Measurements from ENCODE around the gene PRTG.
"Not testable (repeated sequence)": the region's sequence is repeated elsewhere in the genome, so short reads cannot be mapped to it uniquely, and the experiment has no call there.

PRTG gene

GRCh38 chr15:55700876-55701275 is 42.1 kb downstream of the PRTG start:
- no peak for DNase-seq (ENCODE audit: low read depth in 2 of 2)

DNA sequence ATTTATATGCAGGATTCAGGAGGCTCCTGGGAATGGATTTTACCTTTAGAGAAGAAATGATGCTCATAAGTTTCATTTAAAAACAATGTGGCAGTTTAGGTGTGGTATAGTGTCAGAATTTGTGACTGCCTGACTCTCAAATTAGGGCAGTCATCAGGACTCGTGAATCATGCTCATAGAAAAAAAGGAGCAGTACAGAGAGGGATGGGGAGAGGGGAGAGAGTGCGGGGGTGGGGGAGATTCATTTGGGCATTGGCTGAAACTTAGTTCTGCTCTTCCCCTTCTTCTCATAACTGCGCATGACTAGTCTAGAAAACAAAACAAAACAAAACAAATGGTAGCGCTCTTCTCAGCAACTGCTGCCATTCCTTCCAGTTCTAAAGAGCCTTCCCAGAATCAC is 44.3 kb downstream of the PRTG start:
- no peak for DNase-seq (ENCODE audit: low read depth in 2 of 2)

DNA sequence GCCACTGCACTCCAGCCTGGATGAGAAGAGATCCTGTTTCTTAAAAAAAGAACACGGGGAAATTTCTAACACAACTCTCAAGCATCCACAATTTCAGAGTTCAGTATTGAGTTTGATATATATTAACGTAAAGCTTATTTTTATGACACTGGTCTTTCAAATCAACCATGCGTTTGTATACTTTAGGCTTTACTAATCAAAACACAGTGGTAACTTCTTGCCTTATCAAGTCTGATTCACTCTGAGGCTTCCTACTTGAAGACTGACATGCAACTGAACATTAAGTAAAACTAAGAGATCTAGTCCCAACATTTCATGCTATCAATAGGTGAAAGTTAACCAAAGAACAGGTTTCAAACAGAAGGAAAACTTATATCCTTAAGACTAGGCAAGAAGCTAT is 46.7 kb downstream of the PRTG start:
- no peak for DNase-seq (ENCODE audit: low read depth in 2 of 2)

DNA sequence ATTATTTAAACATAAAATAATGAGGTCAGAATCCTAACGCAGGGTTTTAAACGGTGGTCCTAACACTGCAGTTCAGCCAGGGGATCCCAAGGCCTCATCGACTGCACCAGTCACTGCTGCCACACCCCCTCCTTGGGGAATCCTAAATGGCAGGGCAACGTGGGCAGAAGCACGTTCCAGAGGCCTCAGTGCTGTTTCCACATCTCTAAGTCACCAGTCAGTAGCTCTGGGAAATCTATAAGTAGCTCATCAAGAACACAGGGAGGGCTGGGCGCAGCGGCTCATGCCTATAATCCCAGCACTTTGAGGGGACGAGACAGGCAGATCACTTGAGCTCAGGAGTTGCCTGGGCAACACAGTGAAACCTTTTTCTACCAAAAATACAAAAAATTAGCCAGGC is 47.5 kb downstream of the PRTG start:
- no peak for DNase-seq (ENCODE audit: low read depth in 2 of 2)

- DNase-seq (ENCODE audit: low read depth in 2 of 2) = no peak
Measured at GRCh38 chr15:55694652-55695150, 48.3 kb downstream of the PRTG start.

DNA sequence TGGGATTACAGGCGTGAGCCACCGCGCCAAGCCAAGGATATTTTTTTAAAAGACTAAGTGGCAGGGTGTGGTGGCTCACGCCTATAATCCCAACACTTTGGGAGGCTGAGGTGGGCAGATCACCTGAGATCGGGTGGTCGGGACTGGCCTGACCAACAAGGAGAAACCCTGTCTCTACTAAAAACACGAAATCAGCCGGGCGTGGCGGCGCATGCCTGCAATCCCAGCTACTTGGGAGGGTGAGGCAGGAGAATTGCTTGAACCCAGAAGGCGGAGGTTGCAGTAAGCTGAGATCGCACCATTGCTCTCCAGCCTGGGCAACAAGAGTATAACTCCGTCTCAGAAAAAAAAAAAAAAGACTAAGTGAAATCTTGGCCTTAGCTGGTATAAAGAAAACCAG is 49.8 kb downstream of the PRTG start:
- DNase-seq (ENCODE audit: low read depth in 2 of 2) = not testable (repeated sequence)

DNA sequence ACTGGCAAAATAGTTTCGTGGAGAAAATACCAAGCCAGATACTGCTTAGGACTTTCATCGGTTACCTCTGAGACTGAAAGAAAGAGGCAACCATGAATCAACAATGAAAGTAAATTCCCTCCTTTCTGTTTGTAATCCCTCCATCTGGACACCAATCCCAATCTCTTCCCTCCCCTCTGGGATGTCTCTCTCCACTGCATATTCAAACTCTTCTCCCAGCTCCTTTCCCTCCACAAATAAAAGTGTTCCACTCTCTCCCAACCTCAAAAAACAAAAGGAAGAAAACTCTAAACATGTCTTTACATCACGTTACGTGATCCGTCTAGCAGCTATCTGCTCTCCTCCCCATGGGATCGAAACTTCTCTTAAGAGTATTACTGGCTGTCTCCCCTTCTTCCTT is 55.2 kb downstream of the PRTG start:
- no peak for DNase-seq (ENCODE audit: low read depth in 2 of 2)

GRCh38 chr15:55685286-55685685 is 57.7 kb downstream of the PRTG start:
- no peak for DNase-seq (ENCODE audit: low read depth in 2 of 2)

GRCh38 chr15:55683376-55683775 is 59.6 kb downstream of the PRTG start:
- DNase-seq (ENCODE audit: low read depth in 2 of 2) = no peak

DNA sequence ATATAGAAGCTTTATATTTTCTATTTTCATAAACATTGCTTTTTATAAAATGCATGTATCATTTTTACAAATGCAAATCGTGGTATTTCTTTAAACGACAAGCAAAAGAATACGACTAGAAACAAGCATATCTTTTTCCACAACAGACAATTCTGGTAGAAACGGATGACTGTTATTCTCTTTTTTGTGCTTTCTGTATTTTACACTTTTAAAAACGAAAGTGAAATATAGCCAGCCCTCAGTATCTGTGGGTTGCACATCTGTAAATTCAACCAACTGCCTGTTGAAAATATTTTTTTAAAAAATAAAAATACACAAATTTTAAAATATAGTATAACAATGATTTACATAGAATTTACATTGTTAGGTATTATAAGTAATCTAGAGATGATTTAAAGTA is 61.3 kb downstream of the PRTG start:
- no peak for DNase-seq (ENCODE audit: low read depth in 2 of 2)

DNA sequence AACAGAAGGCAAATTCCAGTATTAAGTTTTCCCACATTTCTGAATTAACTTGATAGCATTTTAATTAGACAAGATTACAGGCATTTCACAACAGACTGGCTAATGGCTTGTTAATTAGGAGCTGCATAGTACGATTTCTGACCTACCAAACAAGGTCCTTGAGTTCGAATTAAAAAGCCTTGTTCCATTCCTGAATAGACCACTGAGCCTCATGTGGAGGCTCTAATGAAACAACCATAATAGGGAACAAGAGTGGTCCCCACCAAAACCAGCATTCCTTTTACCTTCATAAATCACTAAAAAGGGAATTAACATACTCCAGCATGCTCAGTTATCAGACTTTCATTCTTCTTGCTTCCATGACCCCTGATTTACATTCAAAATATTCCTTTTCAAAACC is 66.4 kb downstream of the PRTG start:
- no peak for DNase-seq (ENCODE audit: low read depth in 2 of 2)

- DNase-seq (ENCODE audit: low read depth in 2 of 2) = no peak
Measured at GRCh38 chr15:55673287-55673686, 69.7 kb downstream of the PRTG start.

DNA sequence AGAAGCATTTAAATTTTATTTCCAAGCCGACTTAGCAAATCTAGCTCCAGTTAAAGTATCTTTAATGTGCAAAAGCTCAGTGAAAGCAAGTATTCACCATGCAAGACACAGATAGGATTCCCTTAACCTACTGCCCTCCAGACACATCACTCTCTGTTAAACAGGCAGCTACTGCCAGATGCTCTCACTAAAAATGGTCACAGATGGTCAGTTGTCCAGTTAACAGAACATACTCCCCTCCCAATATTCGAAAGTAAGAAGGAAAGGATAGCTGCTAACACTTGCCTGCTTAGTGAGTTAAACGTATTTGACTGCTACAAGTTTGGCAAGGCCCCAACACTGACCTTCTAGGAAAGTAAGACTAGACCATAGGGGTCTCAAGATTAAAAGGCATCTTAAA is 73.7 kb downstream of the PRTG start:
- no peak for DNase-seq (ENCODE audit: low read depth in 2 of 2)

DNA sequence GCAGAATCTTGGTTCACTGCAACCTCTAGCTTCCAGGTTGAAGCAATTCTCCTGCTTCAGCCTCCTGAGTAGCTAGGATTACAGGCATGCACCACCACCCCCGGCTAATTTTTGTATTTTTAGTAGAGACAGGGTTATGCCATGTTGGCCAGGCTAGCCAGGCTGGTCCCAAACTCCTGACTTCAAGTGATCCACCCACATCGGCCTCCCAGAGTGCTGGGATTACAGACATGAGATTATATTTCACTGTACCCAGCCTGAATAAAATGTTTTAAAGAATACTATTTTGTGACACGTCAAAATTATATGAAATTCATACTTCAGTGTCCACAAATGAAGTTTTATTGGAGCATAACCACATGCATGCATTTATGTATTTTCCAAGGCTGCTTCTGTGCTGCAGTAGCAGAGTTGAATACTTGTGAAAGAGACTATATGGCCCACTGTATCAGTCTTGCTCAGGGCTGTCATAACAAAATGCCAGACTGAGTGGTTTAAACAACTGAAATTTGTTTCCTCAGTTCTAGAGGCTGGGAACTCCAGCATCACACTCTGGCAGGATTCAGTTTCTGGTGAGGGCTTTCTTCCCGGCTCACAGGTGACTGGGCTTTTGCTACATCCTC is 77.2 kb downstream of the PRTG start:
- DNase-seq (ENCODE audit: low read depth in 2 of 2) = no peak

DNA sequence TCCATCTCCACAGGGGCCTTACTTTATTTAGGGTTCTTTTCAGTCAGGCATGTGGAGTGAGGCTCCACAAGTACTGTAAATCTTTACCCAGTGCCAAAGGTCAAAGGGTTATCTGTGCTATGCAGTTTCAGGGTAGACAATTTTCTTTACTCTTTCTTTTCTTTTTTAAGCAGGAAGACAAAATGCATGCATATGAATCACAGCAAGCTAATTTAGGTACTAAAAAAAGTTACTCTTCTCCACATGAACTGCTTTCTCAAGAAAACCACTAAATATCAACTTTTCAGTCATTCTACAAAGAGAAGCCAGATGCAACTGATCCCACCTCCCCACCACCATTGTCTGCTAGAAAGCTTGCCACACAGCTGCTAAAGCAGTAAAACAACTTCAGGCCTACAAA is 81.5 kb downstream of the PRTG start:
- DNase-seq (ENCODE audit: low read depth in 2 of 2) = no peak

GRCh38 chr15:55660153-55660552 is 82.8 kb downstream of the PRTG start:
- no peak for DNase-seq (ENCODE audit: low read depth in 2 of 2)

- DNase-seq (ENCODE audit: low read depth in 2 of 2) = no peak
Measured at GRCh38 chr15:55659481-55659880, 83.5 kb downstream of the PRTG start.

DNA sequence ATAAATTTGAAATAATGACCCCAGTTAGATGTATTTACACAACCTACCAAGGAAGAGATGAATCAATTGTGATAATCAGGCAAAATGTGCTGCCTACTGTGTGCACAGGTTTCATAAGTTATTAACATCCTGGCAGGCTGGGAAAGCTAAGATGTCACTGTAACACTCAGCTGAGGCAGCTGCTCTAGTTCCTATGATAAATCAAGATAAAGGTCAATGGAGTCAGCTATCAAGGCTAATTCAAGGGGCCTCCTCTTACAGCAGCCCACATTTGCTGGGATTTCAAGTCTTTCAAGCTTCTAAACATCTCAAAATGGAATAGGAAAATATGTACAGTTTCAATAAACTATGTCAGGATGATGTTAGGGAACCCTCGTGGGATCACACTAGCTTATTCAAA is 84.1 kb downstream of the PRTG start:
- no peak for DNase-seq (ENCODE audit: low read depth in 2 of 2)

- DNase-seq (ENCODE audit: low read depth in 2 of 2) = no peak
Measured at GRCh38 chr15:55654561-55655031, 88.4 kb downstream of the PRTG start.

DNA sequence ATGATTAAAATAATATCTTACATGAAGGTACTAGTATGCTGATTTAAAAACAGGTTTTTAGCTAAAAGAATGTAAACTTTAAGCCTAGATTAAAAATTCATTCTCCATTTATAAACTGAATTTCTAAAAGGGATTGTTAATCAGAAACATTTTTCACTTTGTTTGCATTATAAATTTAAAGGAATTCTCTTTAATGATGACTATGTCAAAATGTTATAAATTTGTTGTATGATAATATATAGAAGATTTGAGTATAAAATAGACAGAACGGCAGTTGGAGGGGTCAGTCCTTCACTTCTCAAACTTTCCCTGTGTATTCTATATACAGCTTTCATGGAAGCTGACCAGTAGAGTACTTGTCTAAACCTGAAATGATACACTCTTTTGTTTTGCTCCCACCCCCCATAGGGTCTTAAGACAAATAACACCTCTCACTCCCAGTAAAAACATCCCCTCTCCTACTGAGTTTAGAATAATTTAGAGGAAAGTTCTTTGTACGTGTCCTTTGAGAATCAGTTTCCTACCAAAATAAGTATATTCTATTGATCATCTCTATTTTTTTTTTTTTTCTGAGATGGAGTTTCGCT is 90.0 kb downstream of the PRTG start:
- no peak for DNase-seq (ENCODE audit: low read depth in 2 of 2)

GRCh38 chr15:55652359-55652758 is 90.6 kb downstream of the PRTG start:
- DNase-seq (ENCODE audit: low read depth in 2 of 2) = no peak

DNA sequence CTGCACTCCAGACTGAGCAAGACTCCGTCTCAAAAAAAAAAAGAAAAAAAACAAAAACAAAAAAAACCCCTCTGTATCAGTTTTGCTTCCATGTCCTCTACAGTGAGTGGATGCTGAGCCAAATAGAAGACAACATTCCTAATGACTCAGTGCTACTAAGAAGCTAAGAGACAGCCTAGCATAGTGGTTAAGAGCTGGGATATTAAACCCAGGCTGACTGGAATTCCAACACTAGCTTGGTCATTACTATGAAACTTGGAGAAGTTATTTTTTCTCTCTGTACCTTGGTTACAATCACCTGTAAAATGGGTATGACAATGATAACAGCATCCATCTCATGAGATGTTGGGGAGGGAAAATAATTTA is 93.9 kb downstream of the PRTG start:
- DNase-seq (ENCODE audit: low read depth in 2 of 2) = no peak

DNA sequence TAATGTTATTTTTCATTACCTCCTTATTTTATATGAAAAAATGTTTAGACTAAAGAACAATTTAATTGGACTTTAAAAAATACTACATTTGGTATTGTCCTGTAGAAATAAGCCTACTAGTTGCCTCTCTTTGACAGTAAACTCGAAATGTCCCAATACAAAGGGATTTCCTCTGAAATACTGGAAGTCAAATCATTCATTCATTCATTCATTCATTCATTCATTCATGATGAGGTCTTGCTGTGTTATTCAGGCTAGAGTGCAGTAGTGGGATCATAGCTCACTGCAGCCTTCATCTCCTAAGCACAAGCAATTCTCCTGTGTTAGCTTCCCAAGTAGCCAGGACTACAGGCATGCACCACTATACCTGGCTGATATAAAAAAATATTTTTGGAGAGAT is 104.2 kb downstream of the PRTG start:
- DNase-seq (ENCODE audit: low read depth in 2 of 2) = no peak

- no peak for DNase-seq (ENCODE audit: low read depth in 2 of 2)
Measured at GRCh38 chr15:55637086-55637485, 105.9 kb downstream of the PRTG start.
